Stimulated activated CD4-positive, alpha-beta T cell treated with anti-CD3 and anti-CD28 coated beads, Interleukin-4, amount 100 ng/mL, for 48 hours (primary cell): ENCODE data around the gene PIP5K1A.
"Not testable (repeated sequence)": the region's sequence is repeated elsewhere in the genome, so short reads cannot be mapped to it uniquely, and the experiment has no call there.

Experiments
- DNase-seq, 2 donors: peaks; one replicate each; pipeline ENCODE4 v3.0.0-alpha.2; 2020; ENCODE audit warnings: low read depth in 2 of 2

Gene PIP5K1A

GRCh38 chr1:151254217-151255213 lies 56.2 kb downstream of the PIP5K1A start, which contains the start of gene PSMD4:
Gene PSMD4, plus strand, starts transcription at chr1:151254734. Its CDS starts 49 bp downstream, at chr1:151254783.
- DNase-seq, result peak; percentile 83 to 90

- DNase-seq, result no peak
Measured at GRCh38 chr1:151255381-151255780, 57.0 kb downstream of the PIP5K1A start.

- no peak for DNase-seq
Measured at GRCh38 chr1:151259351-151259750, 61.0 kb downstream of the PIP5K1A start.

GRCh38 chr1:151265446-151266236 lies 67.3 kb downstream of the PIP5K1A start:
- no peak for DNase-seq

- DNase-seq, result no peak
Measured at GRCh38 chr1:151266315-151266714, 68.0 kb downstream of the PIP5K1A start.

- no peak for DNase-seq
Measured at GRCh38 chr1:151266821-151267220, 68.5 kb downstream of the PIP5K1A start.

GRCh38 chr1:151267760-151268159 lies 69.4 kb downstream of the PIP5K1A start:
- no peak for DNase-seq

GRCh38 chr1:151273924-151274466 lies 75.6 kb downstream of the PIP5K1A start:
- no peak for DNase-seq

- not testable (repeated sequence) for DNase-seq
Measured at GRCh38 chr1:151275341-151275740, 77.0 kb downstream of the PIP5K1A start.

- DNase-seq, result no peak
Measured at GRCh38 chr1:151277249-151277648, 78.9 kb downstream of the PIP5K1A start.

- DNase-seq, result peak; percentile 92 to 98
Measured at GRCh38 chr1:151281225-151281968, 83.0 kb downstream of the PIP5K1A start.

- peak; percentile 96 to 99 for DNase-seq
Measured at GRCh38 chr1:151281969-151282882, 83.9 kb downstream of the PIP5K1A start, which contains the start of gene ZNF687. Gene ZNF687, plus strand, starts transcription at chr1:151282299. Its CDS starts 3,993 bp downstream, at chr1:151286292.

- no peak for DNase-seq
Measured at GRCh38 chr1:151282883-151283725, 84.8 kb downstream of the PIP5K1A start.

GRCh38 chr1:151284013-151284577 lies 85.7 kb downstream of the PIP5K1A start:
- no peak for DNase-seq

- DNase-seq, result no peak
Measured at GRCh38 chr1:151286619-151287340, 88.4 kb downstream of the PIP5K1A start.

GRCh38 chr1:151287341-151287699 lies 89.0 kb downstream of the PIP5K1A start:
- no peak for DNase-seq

- DNase-seq, result no peak
Measured at GRCh38 chr1:151287767-151288500, 89.6 kb downstream of the PIP5K1A start.

- DNase-seq, result no peak
Measured at GRCh38 chr1:151288502-151288901, 90.2 kb downstream of the PIP5K1A start.
